Measurements from ENCODE around the gene EMC7. TPM values are rescaled to one million over a fixed set of nuclear protein-coding genes. Genes with fewer than 3 reads are reported as not detected.

Gene EMC7
- total RNA-seq, 1 donor from 2014 or later, result 35.4 TPM

DNA sequence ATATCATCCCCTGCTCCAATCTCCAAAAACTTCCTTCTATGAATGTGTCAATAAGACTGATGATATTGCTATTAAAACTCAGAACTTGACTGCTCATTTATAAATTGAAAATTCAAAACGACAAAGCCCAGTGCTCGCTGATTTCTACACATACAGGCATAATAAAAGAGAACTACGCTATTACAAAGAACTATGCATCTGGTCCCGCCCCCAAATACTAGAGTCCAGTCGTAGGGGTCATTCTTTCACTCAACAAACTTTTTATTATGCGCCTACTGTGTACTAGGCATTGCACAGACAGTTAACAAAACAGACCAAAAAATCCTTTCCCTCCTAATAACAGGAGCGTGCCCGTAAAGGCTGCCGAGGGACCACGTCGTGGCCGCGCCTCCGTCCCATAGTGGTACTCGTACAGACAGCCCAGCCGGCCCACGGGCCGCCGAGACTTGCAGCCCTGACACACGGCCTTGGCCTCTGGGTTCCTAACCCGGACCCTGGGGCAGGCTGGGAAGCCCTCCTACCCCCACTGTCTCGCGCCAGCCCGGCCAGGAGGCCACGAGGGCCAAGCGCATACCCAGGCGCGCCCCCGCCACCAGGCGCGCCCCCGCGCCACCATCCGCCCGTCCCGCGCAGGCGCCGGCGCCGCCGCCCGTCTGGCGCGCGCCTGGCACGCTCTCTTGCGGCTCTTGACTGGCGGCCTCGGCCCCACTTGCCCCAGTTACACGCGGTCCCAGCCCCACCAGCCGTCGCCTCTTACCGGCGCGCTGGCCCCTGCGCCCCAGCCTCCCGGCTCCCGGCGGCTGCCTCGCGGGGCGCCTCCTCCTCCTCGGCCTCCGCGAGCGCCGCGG lies 63.4 kb downstream of the EMC7 start:
- Mint-ChIP-seq H3K4me1 (peaks cover 15% of the 10 kb centered on the region), H3K27ac (peak overlapping the region; percentile 95), H3K36me3 (no peaks in the 10 kb centered on the region), H3K4me3 (peak overlapping the region; percentile 86), H3K9me3 (no peaks in the 10 kb centered on the region), H3K27me3 (ENCODE audit: low read depth) (no peaks in the 10 kb centered on the region)
- TF ChIP-seq, protein P1, sequence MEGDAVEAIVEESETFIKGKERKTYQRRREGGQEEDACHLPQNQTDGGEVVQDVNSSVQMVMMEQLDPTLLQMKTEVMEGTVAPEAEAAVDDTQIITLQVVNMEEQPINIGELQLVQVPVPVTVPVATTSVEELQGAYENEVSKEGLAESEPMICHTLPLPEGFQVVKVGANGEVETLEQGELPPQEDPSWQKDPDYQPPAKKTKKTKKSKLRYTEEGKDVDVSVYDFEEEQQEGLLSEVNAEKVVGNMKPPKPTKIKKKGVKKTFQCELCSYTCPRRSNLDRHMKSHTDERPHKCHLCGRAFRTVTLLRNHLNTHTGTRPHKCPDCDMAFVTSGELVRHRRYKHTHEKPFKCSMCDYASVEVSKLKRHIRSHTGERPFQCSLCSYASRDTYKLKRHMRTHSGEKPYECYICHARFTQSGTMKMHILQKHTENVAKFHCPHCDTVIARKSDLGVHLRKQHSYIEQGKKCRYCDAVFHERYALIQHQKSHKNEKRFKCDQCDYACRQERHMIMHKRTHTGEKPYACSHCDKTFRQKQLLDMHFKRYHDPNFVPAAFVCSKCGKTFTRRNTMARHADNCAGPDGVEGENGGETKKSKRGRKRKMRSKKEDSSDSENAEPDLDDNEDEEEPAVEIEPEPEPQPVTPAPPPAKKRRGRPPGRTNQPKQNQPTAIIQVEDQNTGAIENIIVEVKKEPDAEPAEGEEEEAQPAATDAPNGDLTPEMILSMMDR (IDR thresholded peaks at IDR 0.05; ENCODE audit: unreplicated experiment), result no peak
- peak; percentile 40 to 71 for DNase-seq (ENCODE audit: low spot score in 2 of 2, unreplicated experiment in 2 of 2)

Other genes with a start within 250 kb of the EMC7 start
- gene CHRM5, start 133.4 kb downstream of the EMC7 start, total RNA-seq, result 0.13 TPM in 1 of 3 replicates, not detected in the others
- 6.8 to 8.6 TPM (median 7.7 TPM) in 3 replicates for gene AVEN, start 62.7 kb downstream of the EMC7 start, total RNA-seq
- 1.4 to 1.5 TPM (median 1.5 TPM) in 3 replicates for gene PGBD4, start 221 bp upstream of the EMC7 start, total RNA-seq
- gene KATNBL1, start 108.2 kb upstream of the EMC7 start, total RNA-seq, result 77.6 to 82.7 TPM (median 79.3 TPM) in 3 replicates
- gene EMC4, start 123.2 kb upstream of the EMC7 start, total RNA-seq, result 91.1 to 93.0 TPM (median 92.2 TPM) in 3 replicates
- gene SLC12A6, start 235.9 kb upstream of the EMC7 start, total RNA-seq, result 21.9 to 24.3 TPM (median 23.7 TPM) in 3 replicates
- 88.9 to 95.9 TPM (median 94.6 TPM) in 3 replicates for gene NOP10, start 241.3 kb upstream of the EMC7 start, total RNA-seq
- gene NUTM1, start 241.5 kb upstream of the EMC7 start, total RNA-seq, result not detected in 3 replicates

All from mesothelial cell of epicardium (in vitro differentiated cells).